Breast epithelium (tissue), 4 donors: ENCODE measurements around the gene SPON1. TPM values are rescaled to one million over a fixed set of nuclear protein-coding genes. Genes with fewer than 3 reads are reported as not detected.

ENCODE experiments used
- DNase-seq, 2 donors: peaks; one replicate each; pipeline ENCODE4 v3.0.0-alpha.2; 2019; ENCODE audit warnings: low spot score in 2 of 2
- H3K27ac ChIP-seq, 2 donors: fragments of 200-600 bp; sonication (generic) in 1 of 2; one replicate each; pipeline ENCODE4 v1.5.1; 2016 to 2019; ENCODE audit warnings: mild to moderate bottlenecking in 1 of 2
- H3K27me3 ChIP-seq, 2 donors: fragments of 200-600 bp; sonication (generic) in 1 of 2; one replicate each; pipeline versions ENCODE4 v1.5.1 to v1.6.0; 2017 to 2019; ENCODE audit warnings: control low read depth in 1 of 2, mild to moderate bottlenecking in 1 of 2
- H3K36me3 ChIP-seq: fragments of 200-600 bp; one replicate; pipeline ENCODE4 v1.5.1; 2019
- H3K4me1 ChIP-seq, 2 donors: fragments of 200-600 bp; sonication (generic); one replicate each; pipeline ENCODE4 v1.5.1; 2016 to 2019; ENCODE audit warnings: control low read depth in 1 of 2
- H3K4me3 ChIP-seq, 3 donors: fragments of 200-600 bp; sonication (generic); 1 replicate in 2 of 3; 2 replicates in 1 of 3; pipeline ENCODE4 v1.5.1; 2016 to 2019; ENCODE audit warnings: mild to moderate bottlenecking in 3 of 3, moderate library complexity in 2 of 3
- H3K9me3 ChIP-seq, 2 donors: fragments of 200-600 bp; sonication (generic) in 1 of 2; one replicate each; pipeline ENCODE4 v1.5.1; 2016 to 2019; ENCODE audit warnings: control low read depth in 1 of 2
- CTCF ChIP-seq, 3 donors: fragments of 450-650 bp; IDR thresholded peaks; one replicate each; pipeline ENCODE4 v1.5.1; 2016 to 2017; ENCODE audit warnings: antibody characterized with exemption in 3 of 3, mild to moderate bottlenecking in 3 of 3, moderate library complexity in 3 of 3
- POLR2A ChIP-seq: fragments of 450-650 bp; IDR thresholded peaks from one replicate; pipeline ENCODE4 v1.6.1; 2016; ENCODE audit warnings: antibody characterized with exemption, mild to moderate bottlenecking, moderate library complexity
- POLR2AphosphoS5 ChIP-seq, 3 donors: sonication (generic); formaldehyde crosslinking; IDR thresholded peaks; one replicate each; pipeline ENCODE4 v1.6.1; 2017; ENCODE audit warnings: antibody characterized with exemption in 3 of 3
- intact Hi-C: fragments of 100-400 bp; cut with DNase I; formaldehyde crosslinking; loops from one replicate; pipeline ENCODE4 v1.15.1; 2023; ENCODE audit warnings: low total_unique reads
- total RNA-seq, 3 donors: library from RNA; depleted of rRNA; stranded (reverse); fragments of >200 nt; gene quantifications; one replicate each; pipeline ENCODE4 v1.1.0, GENCODE V29; 2016

SPON1 gene
- total RNA-seq, 3 donors from 2014 or later, result 30.1 to 133 (median 34.7) TPM

GRCh38 chr11:14259878-14260277, 297.4 kb downstream of the SPON1 start:
- intact Hi-C loops, result no loop called here
- Histone ChIP-seq H3K4me3 (no peak overlapping the region), H3K36me3 (no peaks in the 10 kb centered on the region), H3K4me1 (no peaks in the 10 kb centered on the region), H3K27ac (no peak overlapping the region), H3K9me3 (no peaks in the 10 kb centered on the region), H3K27me3 (peaks cover 0 to 5% of the 10 kb centered on the region in 2 donors)
- TF ChIP-seq POLR2A (no peak), CTCF (IDR thresholded peaks at IDR 0.05) (no peak), POLR2AphosphoS5 (IDR thresholded peaks at IDR 0.05) (no peak)
- no peak for DNase-seq

- Histone ChIP-seq H3K36me3 (no peaks in the 10 kb centered on the region), H3K27me3 (peaks cover 0 to 5% of the 10 kb centered on the region in 2 donors), H3K4me3 (no peak overlapping the region), H3K4me1 (no peaks in the 10 kb centered on the region), H3K27ac (no peak overlapping the region), H3K9me3 (no peaks in the 10 kb centered on the region)
- no peak for TF ChIP-seq POLR2AphosphoS5 (IDR thresholded peaks at IDR 0.05)
- TF ChIP-seq CTCF (IDR thresholded peaks at IDR 0.05), result no peak
- TF ChIP-seq POLR2A, result no peak
- intact Hi-C loops, result no loop called here
- no peak for DNase-seq
Measured at GRCh38 chr11:14261066-14261465, 298.5 kb downstream of the SPON1 start.

GRCh38 chr11:14262271-14262846, 299.8 kb downstream of the SPON1 start:
- intact Hi-C loops, result no loop called here
- Histone ChIP-seq H3K27ac (no peak overlapping the region), H3K36me3 (no peaks in the 10 kb centered on the region)

GRCh38 chr11:14264966-14265365, 302.4 kb downstream of the SPON1 start:
- intact Hi-C loops, result no loop called here
- Histone ChIP-seq H3K27ac (no peak overlapping the region), H3K27me3 (no peaks in the 10 kb centered on the region), H3K4me1 (no peaks in the 10 kb centered on the region), H3K9me3 (no peaks in the 10 kb centered on the region), H3K36me3 (no peaks in the 10 kb centered on the region), H3K4me3 (no peak overlapping the region)
- no peak for TF ChIP-seq POLR2A
- TF ChIP-seq CTCF (IDR thresholded peaks at IDR 0.05), result no peak
- TF ChIP-seq POLR2AphosphoS5 (IDR thresholded peaks at IDR 0.05), result no peak
- no peak for DNase-seq

More at GRCh38 chr11:14262271-14262846, 299.8 kb downstream of the SPON1 start:
- TF ChIP-seq POLR2AphosphoS5 (IDR thresholded peaks at IDR 0.05) (no peak), POLR2A (no peak), CTCF (IDR thresholded peaks at IDR 0.05) (no peak)
- no peak overlapping the region for H3K4me3 ChIP-seq
- no peaks in the 10 kb centered on the region for H3K9me3 ChIP-seq
- DNase-seq, result no peak
- peaks cover 0 to 5% of the 10 kb centered on the region in 2 donors for H3K27me3 ChIP-seq
- no peaks in the 10 kb centered on the region for H3K4me1 ChIP-seq

- no peaks in the 10 kb centered on the region for H3K4me1 ChIP-seq
- H3K36me3 ChIP-seq, result no peaks in the 10 kb centered on the region
- H3K9me3 ChIP-seq, result no peaks in the 10 kb centered on the region
- H3K4me3 ChIP-seq, result no peak overlapping the region
- no peaks in the 10 kb centered on the region for H3K27me3 ChIP-seq
- no peak for DNase-seq
- intact Hi-C loops, result no loop called here
- H3K27ac ChIP-seq, result no peak overlapping the region
- TF ChIP-seq POLR2A, result no peak
- no peak for TF ChIP-seq POLR2AphosphoS5 (IDR thresholded peaks at IDR 0.05)
- no peak for TF ChIP-seq CTCF (IDR thresholded peaks at IDR 0.05)
Measured at GRCh38 chr11:14266622-14267021, 304.1 kb downstream of the SPON1 start.
